ENCODE measurements around the gene TAF1B. TPM values are rescaled to one million over a fixed set of nuclear protein-coding genes. Genes with fewer than 3 reads are reported as not detected.

TAF1B gene
- polyA plus RNA-seq, 6 donors from 2014 or later = 3.4 to 16.5 (median 7.7) TPM

- peaks cover 4 to 21% (median 16%) of the 10 kb centered on the region in 7 donors for H3K9me3 Mint-ChIP-seq
- no peaks in the 10 kb centered on the region for H3K4me1 Mint-ChIP-seq
- no peaks in the 10 kb centered on the region for H3K27me3 Mint-ChIP-seq
- H3K27ac Mint-ChIP-seq = peak overlapping the region in 1 of 6 donors; percentile 25
- ATAC-seq (ENCODE audit: low read depth in 2 of 2) (no peak), DNase-seq (no peak)
- peaks cover 35 to 37% of the 10 kb centered on the region in 2 donors for H3K36me3 Mint-ChIP-seq
- H3K4me3 Mint-ChIP-seq = no peak overlapping the region
Measured at GRCh38 chr2:9885036-9885684, 41.9 kb downstream of the TAF1B start.

- H3K9me3 Mint-ChIP-seq = peaks cover 4 to 21% (median 16%) of the 10 kb centered on the region in 7 donors
- no peaks in the 10 kb centered on the region for H3K27me3 Mint-ChIP-seq
- DNase-seq (no peak), ATAC-seq (ENCODE audit: low read depth in 2 of 2) (no peak)
- H3K27ac Mint-ChIP-seq = no peak overlapping the region
- peaks cover 35 to 42% of the 10 kb centered on the region in 2 donors for H3K36me3 Mint-ChIP-seq
- no peaks in the 10 kb centered on the region for H3K4me1 Mint-ChIP-seq
- no peak overlapping the region for H3K4me3 Mint-ChIP-seq
Measured at GRCh38 chr2:9887513-9887912, 44.2 kb downstream of the TAF1B start.

- Mint-ChIP-seq H3K27ac (no peak overlapping the region), H3K27me3 (no peaks in the 10 kb centered on the region), H3K9me3 (peaks cover 4 to 21% (median 16%) of the 10 kb centered on the region in 7 donors), H3K4me1 (peaks cover 0 to 6% (median 0%) of the 10 kb centered on the region in 3 donors), H3K36me3 (peaks cover 35 to 36% of the 10 kb centered on the region in 2 donors), H3K4me3 (no peak overlapping the region)
- DNase-seq (no peak), ATAC-seq (ENCODE audit: low read depth in 2 of 2) (no peak)
Measured at GRCh38 chr2:9889812-9890261, 46.6 kb downstream of the TAF1B start.

- Mint-ChIP-seq H3K27me3 (no peaks in the 10 kb centered on the region), H3K36me3 (peaks cover 23 to 28% of the 10 kb centered on the region in 2 donors), H3K4me1 (peaks cover 0 to 6% (median 0%) of the 10 kb centered on the region in 3 donors), H3K4me3 (no peak overlapping the region), H3K9me3 (peaks cover 1 to 13% (median 8%) of the 10 kb centered on the region in 7 donors), H3K27ac (peak overlapping the region in 1 of 6 donors; percentile 15)
- ATAC-seq (ENCODE audit: low read depth in 2 of 2) (no peak), DNase-seq (no peak)
Measured at GRCh38 chr2:9892236-9892635, 49.0 kb downstream of the TAF1B start.

GRCh38 chr2:9895669-9896590 lies 52.7 kb downstream of the TAF1B start:
- peaks cover 0 to 6% (median 0%) of the 10 kb centered on the region in 3 donors for H3K4me1 Mint-ChIP-seq
- H3K36me3 Mint-ChIP-seq = peaks cover 0 to 10% of the 10 kb centered on the region in 2 donors
- DNase-seq (no peak), ATAC-seq (ENCODE audit: low read depth in 2 of 2) (no peak)
- H3K27me3 Mint-ChIP-seq = no peaks in the 10 kb centered on the region
- no peaks in the 10 kb centered on the region for H3K9me3 Mint-ChIP-seq
- H3K4me3 Mint-ChIP-seq = no peak overlapping the region
- H3K27ac Mint-ChIP-seq = peak overlapping the region in 1 of 6 donors; percentile 26

GRCh38 chr2:9897331-9897737 lies 54.1 kb downstream of the TAF1B start:
- Mint-ChIP-seq H3K9me3 (no peaks in the 10 kb centered on the region), H3K4me3 (no peak overlapping the region), H3K27ac (no peak overlapping the region), H3K4me1 (peaks cover 0 to 6% (median 0%) of the 10 kb centered on the region in 3 donors), H3K27me3 (no peaks in the 10 kb centered on the region), H3K36me3 (peaks cover 0 to 6% of the 10 kb centered on the region in 2 donors)
- no peak for ATAC-seq (ENCODE audit: low read depth in 2 of 2)
- DNase-seq = no peak

GRCh38 chr2:9897846-9898245 lies 54.6 kb downstream of the TAF1B start:
- Mint-ChIP-seq H3K36me3 (peaks cover 0 to 4% of the 10 kb centered on the region in 2 donors), H3K4me1 (peaks cover 0 to 6% (median 0%) of the 10 kb centered on the region in 3 donors), H3K9me3 (no peaks in the 10 kb centered on the region), H3K27ac (no peak overlapping the region), H3K4me3 (no peak overlapping the region), H3K27me3 (no peaks in the 10 kb centered on the region)
- ATAC-seq (ENCODE audit: low read depth in 2 of 2) = no peak
- no peak for DNase-seq

- ATAC-seq (ENCODE audit: low read depth in 2 of 2) (no peak), DNase-seq (no peak)
- Mint-ChIP-seq H3K27ac (no peak overlapping the region), H3K9me3 (no peaks in the 10 kb centered on the region), H3K4me3 (no peak overlapping the region), H3K27me3 (no peaks in the 10 kb centered on the region), H3K36me3 (peaks cover 0 to 15% of the 10 kb centered on the region in 2 donors), H3K4me1 (no peaks in the 10 kb centered on the region)
Measured at GRCh38 chr2:9905413-9905812, 62.1 kb downstream of the TAF1B start.

- DNase-seq (no peak), ATAC-seq (ENCODE audit: low read depth in 2 of 2) (no peak)
- Mint-ChIP-seq H3K4me1 (no peaks in the 10 kb centered on the region), H3K27ac (no peak overlapping the region), H3K9me3 (no peaks in the 10 kb centered on the region), H3K36me3 (peaks cover 8 to 18% of the 10 kb centered on the region in 2 donors), H3K4me3 (no peak overlapping the region), H3K27me3 (no peaks in the 10 kb centered on the region)
Measured at GRCh38 chr2:9907402-9907801, 64.1 kb downstream of the TAF1B start.

GRCh38 chr2:9908639-9909038 lies 65.4 kb downstream of the TAF1B start:
- Mint-ChIP-seq H3K9me3 (no peaks in the 10 kb centered on the region), H3K4me3 (no peak overlapping the region), H3K27me3 (no peaks in the 10 kb centered on the region), H3K36me3 (peaks cover 21 to 26% of the 10 kb centered on the region in 2 donors), H3K4me1 (no peaks in the 10 kb centered on the region), H3K27ac (no peak overlapping the region)
- no peak for ATAC-seq (ENCODE audit: low read depth in 2 of 2)
- no peak for DNase-seq

GRCh38 chr2:9909106-9909505 lies 65.8 kb downstream of the TAF1B start:
- no peaks in the 10 kb centered on the region for H3K9me3 Mint-ChIP-seq
- H3K27me3 Mint-ChIP-seq = no peaks in the 10 kb centered on the region
- H3K27ac Mint-ChIP-seq = peak overlapping the region in 2 of 6 donors; percentile 3 to 81
- peaks cover 23 to 26% of the 10 kb centered on the region in 2 donors for H3K36me3 Mint-ChIP-seq
- ATAC-seq (ENCODE audit: low read depth in 2 of 2) (no peak), DNase-seq (no peak)
- no peaks in the 10 kb centered on the region for H3K4me1 Mint-ChIP-seq
- no peak overlapping the region for H3K4me3 Mint-ChIP-seq

- Mint-ChIP-seq H3K9me3 (no peaks in the 10 kb centered on the region), H3K27ac (no peak overlapping the region), H3K27me3 (no peaks in the 10 kb centered on the region), H3K36me3 (peaks cover 18 to 23% of the 10 kb centered on the region in 2 donors), H3K4me3 (no peak overlapping the region), H3K4me1 (no peaks in the 10 kb centered on the region)
- ATAC-seq (ENCODE audit: low read depth in 2 of 2) = no peak
- no peak for DNase-seq
Measured at GRCh38 chr2:9910699-9911098, 67.4 kb downstream of the TAF1B start.

GRCh38 chr2:9912468-9912867 lies 69.2 kb downstream of the TAF1B start:
- Mint-ChIP-seq H3K36me3 (peaks cover 18 to 23% of the 10 kb centered on the region in 2 donors), H3K27ac (peak overlapping the region in 2 of 6 donors; percentile 13 to 34), H3K4me3 (no peak overlapping the region), H3K27me3 (no peaks in the 10 kb centered on the region), H3K4me1 (no peaks in the 10 kb centered on the region), H3K9me3 (no peaks in the 10 kb centered on the region)
- ATAC-seq (ENCODE audit: low read depth in 2 of 2) (no peak), DNase-seq (no peak)

All from naive B cell (primary cell).